ENCODE results near the gene SLC26A9. TPM values are rescaled to one million over a fixed set of nuclear protein-coding genes. Genes with fewer than 3 reads are reported as not detected.

SLC26A9 gene
- total and polyA plus RNA-seq, 2 donors (not counting 3 experiments of a cell fraction or from before 2014, with no cell fraction given) = 0.10 to 0.20 TPM

GRCh38 chr1:205980237-205980870, 37.1 kb upstream of the SLC26A9 start:
- intact Hi-C loops (cut with micrococcal nuclease) = no loop called here
- no peak for DNase-seq (ENCODE audit: low read depth, low spot score)
- POLR2A ChIA-PET = no interaction called here

More at GRCh38 chr1:205980237-205980870, 37.1 kb upstream of the SLC26A9 start:
- TF ChIP-seq, protein P1, sequence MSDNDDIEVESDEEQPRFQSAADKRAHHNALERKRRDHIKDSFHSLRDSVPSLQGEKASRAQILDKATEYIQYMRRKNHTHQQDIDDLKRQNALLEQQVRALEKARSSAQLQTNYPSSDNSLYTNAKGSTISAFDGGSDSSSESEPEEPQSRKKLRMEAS (IDR thresholded peaks at IDR 0.05; ENCODE audit: insufficient read depth, insufficient read length) = no peak
- no peak for TF ChIP-seq POLR2A (IDR thresholded peaks at IDR 0.05; ENCODE audit: low read depth, low read length)
- TF ChIP-seq JUN (IDR thresholded peaks at IDR 0.05; ENCODE audit: borderline replicate concordance, insufficient read depth, insufficient read length, low read depth) = peak; percentile 51
- peak; percentile 29 for TF ChIP-seq FOS (IDR thresholded peaks at IDR 0.05; ENCODE audit: borderline replicate concordance, insufficient read depth, low read length)
- TF ChIP-seq POLR2AphosphoS5 (IDR thresholded peaks at IDR 0.05; ENCODE audit: insufficient read depth, low read depth, low read length) = no peak
- no peak for TF ChIP-seq GATA2 (IDR thresholded peaks at IDR 0.05; ENCODE audit: insufficient read depth, insufficient read length, low read depth, low read length)
- no peak for TF ChIP-seq EZH2 (IDR thresholded peaks at IDR 0.05; ENCODE audit: borderline replicate concordance, low read depth, low read length, severe bottlenecking)
- TF ChIP-seq, protein P2, sequence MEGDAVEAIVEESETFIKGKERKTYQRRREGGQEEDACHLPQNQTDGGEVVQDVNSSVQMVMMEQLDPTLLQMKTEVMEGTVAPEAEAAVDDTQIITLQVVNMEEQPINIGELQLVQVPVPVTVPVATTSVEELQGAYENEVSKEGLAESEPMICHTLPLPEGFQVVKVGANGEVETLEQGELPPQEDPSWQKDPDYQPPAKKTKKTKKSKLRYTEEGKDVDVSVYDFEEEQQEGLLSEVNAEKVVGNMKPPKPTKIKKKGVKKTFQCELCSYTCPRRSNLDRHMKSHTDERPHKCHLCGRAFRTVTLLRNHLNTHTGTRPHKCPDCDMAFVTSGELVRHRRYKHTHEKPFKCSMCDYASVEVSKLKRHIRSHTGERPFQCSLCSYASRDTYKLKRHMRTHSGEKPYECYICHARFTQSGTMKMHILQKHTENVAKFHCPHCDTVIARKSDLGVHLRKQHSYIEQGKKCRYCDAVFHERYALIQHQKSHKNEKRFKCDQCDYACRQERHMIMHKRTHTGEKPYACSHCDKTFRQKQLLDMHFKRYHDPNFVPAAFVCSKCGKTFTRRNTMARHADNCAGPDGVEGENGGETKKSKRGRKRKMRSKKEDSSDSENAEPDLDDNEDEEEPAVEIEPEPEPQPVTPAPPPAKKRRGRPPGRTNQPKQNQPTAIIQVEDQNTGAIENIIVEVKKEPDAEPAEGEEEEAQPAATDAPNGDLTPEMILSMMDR (IDR thresholded peaks at IDR 0.05; ENCODE audit: extremely low read depth in 1 of 2, insufficient read depth in 1 of 2, low read depth in 1 of 2, low read length in 2 of 2) = no peak
- TF ChIP-seq MYC (IDR thresholded peaks at IDR 0.05; ENCODE audit: low read depth, low read length) = no peak
- FAIRE-seq = no peak
- Histone ChIP-seq H3K9ac (replicated peaks; ENCODE audit: extremely low read depth, insufficient read depth, low read length) (no peak overlapping the region), H3K36me3 (ENCODE audit: control insufficient read depth in 2 of 2, extremely low read depth in 1 of 2, insufficient read depth in 2 of 2, low read length in 2 of 2) (no peaks in the 10 kb centered on the region), H3K27ac (ENCODE audit: insufficient read depth, low read depth, low read length) (peak overlapping the region; percentile 55), H3K4me1 (ENCODE audit: control insufficient read depth, extremely low read depth, insufficient read depth, low read length) (peaks cover 9% of the 10 kb centered on the region), H3K79me2 (ENCODE audit: control insufficient read depth, insufficient read depth, low read length) (no peaks in the 10 kb centered on the region), H3K4me3 (replicated peaks in 1 of 3; ENCODE audit: insufficient read depth in 1 of 3, low read depth in 1 of 3, low read length in 3 of 3) (no peak overlapping the region), H2AFZ (ENCODE audit: low read depth, low read length) (no peak overlapping the region), H3K4me2 (ENCODE audit: insufficient read depth, low read length) (no peak overlapping the region), H3K9me1 (replicated peaks; ENCODE audit: control insufficient read depth, extremely low read depth, insufficient read depth, low read length) (no peaks in the 10 kb centered on the region), H3K27me3 (ENCODE audit: control insufficient read depth in 2 of 2, insufficient read depth in 2 of 2, low read length in 2 of 2) (no peaks in the 10 kb centered on the region), H3K9me3 (replicated peaks; ENCODE audit: control insufficient read depth, insufficient read depth, low read length) (no peaks in the 10 kb centered on the region), H4K20me1 (replicated peaks; ENCODE audit: control insufficient read depth, extremely low read depth, insufficient read depth, low read length) (no peaks in the 10 kb centered on the region)
- dilution Hi-C loops (cut with MboI; ENCODE audit: extremely low pct_ligation_motif_present, low sequenced_read_pairs) = loop anchor here (25.0 kb wide), 1 partner anchor 132 kb away; the partner anchor contains the start of gene AVPR1B
- CTCF ChIA-PET = interaction anchor here (1.1 to 12.0 kb wide), 5 partner anchors 18 to 321 kb away, joined by 3 to 1606 read pairs (median 4); no protein-coding TSS in a partner anchor
- BruUV-seq (replicated peaks) = no TSS peak
